ENCODE measurements around the gene PRAME. TPM values are rescaled to one million over a fixed set of nuclear protein-coding genes. Genes with fewer than 3 reads are reported as not detected.
A peak's percentile ranks its signal among the peaks of the same experiment; 100 is the strongest.

The PRAME gene
- total RNA-seq, 1 experiment from 2014 or later: 336 TPM

GRCh38 chr22:22556995-22557925, 1.8 kb downstream of the PRAME start:
- in situ Hi-C loops (cut with HindIII; ENCODE audit: low pct_unique_long_range_greater_than_20kb, low sequenced_read_pairs): no loop called here
- peak; percentile 95 for DNase-seq (ENCODE audit: low read depth, low spot score)

DNA sequence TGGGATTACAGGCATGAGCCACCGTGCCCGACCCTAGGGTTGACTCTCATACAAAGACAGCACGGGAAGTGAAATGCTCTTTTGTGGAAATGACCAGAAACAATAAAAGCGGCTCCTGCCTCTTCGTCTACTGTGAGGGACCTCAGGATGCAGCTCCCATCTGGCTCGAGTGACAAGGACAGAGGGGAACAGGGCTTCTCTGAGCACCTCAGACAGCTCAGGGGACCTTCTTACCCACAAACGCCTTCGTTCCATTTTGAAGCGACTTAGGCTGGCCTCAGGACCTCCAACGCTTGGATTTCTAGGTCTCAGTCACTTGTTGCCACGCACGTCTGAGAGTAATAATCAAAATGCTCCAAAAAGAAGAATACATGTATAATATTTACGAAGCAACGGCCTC, 2.5 kb downstream of the PRAME start:
- DNase-seq (ENCODE audit: low read depth, low spot score): no peak
- in situ Hi-C loops (cut with HindIII; ENCODE audit: low pct_unique_long_range_greater_than_20kb, low sequenced_read_pairs): no loop called here

DNA sequence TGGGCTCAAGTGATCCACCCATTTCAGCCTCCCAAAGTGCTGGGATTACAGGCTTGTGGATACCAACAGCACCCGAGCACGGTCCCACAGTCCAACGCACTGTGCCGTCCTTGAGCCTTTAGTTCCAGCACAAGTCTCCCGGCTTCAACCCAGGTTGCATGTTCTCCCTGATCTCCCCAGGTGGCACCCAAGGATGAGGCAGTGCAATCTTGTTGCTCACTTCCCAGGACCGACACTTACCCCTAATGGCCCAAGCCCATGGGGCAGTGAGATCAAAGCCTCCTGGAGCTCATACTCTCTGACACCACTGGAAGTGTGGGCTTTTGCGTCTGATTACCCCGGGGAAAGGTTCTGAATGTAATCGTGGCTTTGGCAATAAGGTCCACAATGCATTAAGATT, 3.5 kb downstream of the PRAME start:
- no peak for DNase-seq (ENCODE audit: low read depth, low spot score)
- in situ Hi-C loops (cut with HindIII; ENCODE audit: low pct_unique_long_range_greater_than_20kb, low sequenced_read_pairs): no loop called here

GRCh38 chr22:22554587-22555284, 4.3 kb downstream of the PRAME start:
- in situ Hi-C loops (cut with HindIII; ENCODE audit: low pct_unique_long_range_greater_than_20kb, low sequenced_read_pairs): no loop called here
- DNase-seq (ENCODE audit: low read depth, low spot score): no peak

DNA sequence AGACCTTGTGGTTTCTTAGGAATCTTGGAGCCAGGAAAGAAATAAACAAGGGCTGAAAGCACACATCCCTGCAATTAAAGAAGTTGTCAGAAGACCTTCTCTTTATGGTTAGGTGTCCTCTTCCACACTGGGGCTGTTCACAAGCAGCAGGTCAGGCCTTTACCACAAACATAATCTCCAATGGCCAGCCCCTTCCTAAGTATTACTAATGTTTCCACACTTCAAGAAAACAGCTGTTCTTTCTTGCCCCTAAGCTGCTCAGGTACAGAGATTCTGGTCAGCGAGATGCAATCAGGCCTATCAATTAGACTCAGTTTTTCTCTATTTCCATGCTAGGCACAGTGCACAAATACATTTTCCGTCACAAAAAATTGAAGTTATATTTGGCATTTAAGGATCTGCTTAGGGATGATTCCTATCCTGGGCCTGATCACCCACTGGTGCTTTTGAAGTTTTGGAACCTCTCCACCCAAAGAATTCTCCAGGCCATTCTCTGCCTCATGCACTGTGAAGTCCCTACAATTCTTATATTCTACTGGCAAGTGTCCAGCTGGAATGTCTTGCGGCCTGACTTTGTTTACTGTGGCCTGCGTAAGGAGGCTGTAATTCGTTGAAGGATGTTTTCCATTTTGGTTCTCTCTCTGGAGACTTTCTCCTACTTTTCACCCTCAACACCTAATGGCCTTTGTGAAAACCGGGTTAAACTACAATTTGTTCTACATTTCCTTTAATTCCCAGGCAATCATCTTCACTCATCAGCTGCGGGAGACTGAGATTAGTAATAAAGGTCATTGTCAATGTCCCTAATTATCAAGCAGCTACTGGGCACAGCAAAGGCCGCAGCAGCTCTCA, 5.1 kb downstream of the PRAME start:
- DNase-seq (ENCODE audit: low read depth, low spot score): no peak
- in situ Hi-C loops (cut with HindIII; ENCODE audit: low pct_unique_long_range_greater_than_20kb, low sequenced_read_pairs): no loop called here

GRCh38 chr22:22553141-22553540, 5.9 kb downstream of the PRAME start:
- in situ Hi-C loops (cut with HindIII; ENCODE audit: low pct_unique_long_range_greater_than_20kb, low sequenced_read_pairs): no loop called here
- no peak for DNase-seq (ENCODE audit: low read depth, low spot score)

GRCh38 chr22:22552630-22553029, 6.4 kb downstream of the PRAME start:
- in situ Hi-C loops (cut with HindIII; ENCODE audit: low pct_unique_long_range_greater_than_20kb, low sequenced_read_pairs): no loop called here
- peak; percentile 71 for DNase-seq (ENCODE audit: low read depth, low spot score)

- no peak for DNase-seq (ENCODE audit: low read depth, low spot score)
- in situ Hi-C loops (cut with HindIII; ENCODE audit: low pct_unique_long_range_greater_than_20kb, low sequenced_read_pairs): no loop called here
Measured at GRCh38 chr22:22550789-22551434, 8.2 kb downstream of the PRAME start.

GRCh38 chr22:22548910-22549309, 10.2 kb downstream of the PRAME start:
- in situ Hi-C loops (cut with HindIII; ENCODE audit: low pct_unique_long_range_greater_than_20kb, low sequenced_read_pairs): no loop called here
- DNase-seq (ENCODE audit: low read depth, low spot score): no peak

- in situ Hi-C loops (cut with HindIII; ENCODE audit: low pct_unique_long_range_greater_than_20kb, low sequenced_read_pairs): no loop called here
- no peak for DNase-seq (ENCODE audit: low read depth, low spot score)
Measured at GRCh38 chr22:22548317-22548716, 10.7 kb downstream of the PRAME start.

DNA sequence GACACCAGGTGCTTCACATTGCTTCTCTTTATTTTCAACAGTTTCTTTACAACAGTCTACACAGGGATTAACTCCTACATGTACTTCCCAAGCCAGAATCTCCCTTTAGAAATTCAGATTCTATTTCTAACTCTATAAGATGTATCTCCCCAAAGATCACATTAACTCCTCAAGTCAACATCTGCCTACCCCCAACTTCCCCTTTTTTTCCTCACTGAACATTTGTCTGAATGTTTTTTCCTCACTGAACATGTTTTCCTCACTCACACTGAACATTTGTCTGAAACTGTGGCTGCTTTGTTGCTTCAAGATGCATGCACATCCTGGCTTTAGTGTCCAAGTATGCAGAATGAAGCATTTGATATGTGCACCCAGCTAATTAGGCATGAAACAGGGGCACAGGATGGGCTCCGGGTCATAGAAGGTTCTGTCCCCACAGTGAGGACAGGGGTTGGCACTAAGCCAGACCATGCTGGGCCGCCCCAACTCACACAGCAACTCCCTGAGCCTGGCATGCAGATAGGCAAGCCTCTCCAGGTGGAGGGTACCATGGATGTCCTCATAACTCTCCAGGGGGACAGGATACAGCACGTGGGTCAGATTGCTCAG, 11.3 kb downstream of the PRAME start:
- no peak for DNase-seq (ENCODE audit: low read depth, low spot score)
- in situ Hi-C loops (cut with HindIII; ENCODE audit: low pct_unique_long_range_greater_than_20kb, low sequenced_read_pairs): no loop called here

GRCh38 chr22:22547226-22547625, 11.8 kb downstream of the PRAME start:
- in situ Hi-C loops (cut with HindIII; ENCODE audit: low pct_unique_long_range_greater_than_20kb, low sequenced_read_pairs): no loop called here
- DNase-seq (ENCODE audit: low read depth, low spot score): no peak

GRCh38 chr22:22546490-22546889, 12.6 kb downstream of the PRAME start:
- in situ Hi-C loops (cut with HindIII; ENCODE audit: low pct_unique_long_range_greater_than_20kb, low sequenced_read_pairs): no loop called here
- no peak for DNase-seq (ENCODE audit: low read depth, low spot score)

- DNase-seq (ENCODE audit: low read depth, low spot score): no peak
- in situ Hi-C loops (cut with HindIII; ENCODE audit: low pct_unique_long_range_greater_than_20kb, low sequenced_read_pairs): no loop called here
Measured at GRCh38 chr22:22545084-22545483, 14.0 kb downstream of the PRAME start.

- in situ Hi-C loops (cut with HindIII; ENCODE audit: low pct_unique_long_range_greater_than_20kb, low sequenced_read_pairs): no loop called here
- DNase-seq (ENCODE audit: low read depth, low spot score): no peak
Measured at GRCh38 chr22:22538226-22538989, 20.7 kb downstream of the PRAME start.

DNA sequence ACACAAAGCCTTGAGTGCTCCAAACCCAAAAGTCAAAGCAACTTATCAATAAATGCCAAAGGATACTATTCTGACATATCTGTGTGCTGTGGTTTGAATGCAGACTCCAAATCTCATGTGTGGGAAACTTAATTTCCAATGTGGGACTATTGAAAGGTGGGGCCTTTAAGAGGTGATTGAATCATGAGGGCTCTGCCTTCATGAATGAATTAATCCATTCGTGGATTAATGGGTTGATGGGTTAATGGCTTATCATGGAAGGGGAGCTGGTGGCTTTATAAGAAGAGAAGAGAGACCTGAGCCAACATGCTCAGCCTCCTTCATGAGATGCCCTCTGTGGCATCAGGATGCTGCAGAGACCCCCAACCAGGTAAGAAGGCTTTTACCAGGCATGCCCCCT, 22.1 kb downstream of the PRAME start:
- in situ Hi-C loops (cut with HindIII; ENCODE audit: low pct_unique_long_range_greater_than_20kb, low sequenced_read_pairs): no loop called here
- no peak for DNase-seq (ENCODE audit: low read depth, low spot score)

- in situ Hi-C loops (cut with HindIII; ENCODE audit: low pct_unique_long_range_greater_than_20kb, low sequenced_read_pairs): no loop called here
- no peak for DNase-seq (ENCODE audit: low read depth, low spot score)
Measured at GRCh38 chr22:22536515-22536914, 22.6 kb downstream of the PRAME start.
